Stimulated activated CD8-positive, alpha-beta memory T cell treated with anti-CD3 and anti-CD28 coated beads, Interleukin-7, amount 100 ng/mL, for 1 hour (primary cell): ENCODE results near the gene MANSC1.
A peak's percentile ranks its signal among the peaks of the same experiment; 100 is the strongest.
"Not testable (repeated sequence)": the region's sequence is repeated elsewhere in the genome, so short reads cannot be mapped to it uniquely, and the experiment has no call there.

Experiments
- DNase-seq, 2 donors: peaks; one replicate each; pipeline ENCODE4 v3.0.0-alpha.2; 2020; ENCODE audit warnings: low read depth in 2 of 2

The MANSC1 gene

DNA sequence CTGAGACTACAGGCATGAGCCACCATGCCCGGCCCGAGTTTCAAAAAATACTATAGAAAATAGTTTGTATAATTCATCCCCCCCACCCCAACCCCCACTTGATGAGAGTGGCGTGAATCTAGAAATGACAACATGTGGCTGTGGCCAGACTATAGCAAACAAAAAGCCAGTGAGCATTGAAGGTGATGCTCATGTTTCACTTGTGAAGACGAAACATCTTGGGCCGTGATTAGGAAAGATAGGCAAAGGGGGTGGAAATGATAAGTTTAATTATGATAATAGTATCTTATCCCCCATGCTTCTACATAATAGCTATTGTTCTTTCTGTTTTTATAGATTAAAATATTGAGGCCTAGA is 15.4 kb upstream of the MANSC1 start:
- no peak for DNase-seq

DNA sequence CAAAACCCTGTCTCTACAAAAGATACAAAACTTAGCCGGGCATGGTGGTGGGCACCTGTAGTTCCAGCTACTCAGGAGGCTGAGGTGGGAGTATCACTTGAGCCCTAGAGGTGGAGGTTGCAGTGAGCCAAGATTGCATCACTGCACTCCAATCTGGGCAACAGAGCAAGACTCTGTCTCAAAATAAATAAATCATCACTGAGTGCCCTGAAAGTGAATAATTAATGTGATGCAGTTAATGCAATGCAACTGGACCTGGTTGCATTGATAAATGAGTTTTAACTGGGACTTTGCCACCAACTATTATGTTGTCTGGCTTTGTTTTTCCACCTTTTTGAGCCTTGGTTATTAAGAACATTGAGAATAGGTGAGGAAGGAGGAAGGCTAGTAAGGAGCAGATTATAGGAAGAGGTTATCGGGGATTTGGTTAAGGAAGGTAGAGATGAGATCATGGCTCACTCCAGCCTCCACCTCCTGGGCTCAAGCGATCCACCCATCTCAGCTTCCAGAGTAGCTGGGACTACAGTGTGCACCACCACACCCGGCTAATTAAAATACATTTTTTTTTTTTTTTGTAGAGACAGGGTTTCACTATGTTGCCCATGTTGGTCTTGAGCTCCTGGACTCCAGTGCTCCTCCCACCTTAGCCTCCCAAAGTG is 14.9 kb upstream of the MANSC1 start:
- no peak for DNase-seq

DNA sequence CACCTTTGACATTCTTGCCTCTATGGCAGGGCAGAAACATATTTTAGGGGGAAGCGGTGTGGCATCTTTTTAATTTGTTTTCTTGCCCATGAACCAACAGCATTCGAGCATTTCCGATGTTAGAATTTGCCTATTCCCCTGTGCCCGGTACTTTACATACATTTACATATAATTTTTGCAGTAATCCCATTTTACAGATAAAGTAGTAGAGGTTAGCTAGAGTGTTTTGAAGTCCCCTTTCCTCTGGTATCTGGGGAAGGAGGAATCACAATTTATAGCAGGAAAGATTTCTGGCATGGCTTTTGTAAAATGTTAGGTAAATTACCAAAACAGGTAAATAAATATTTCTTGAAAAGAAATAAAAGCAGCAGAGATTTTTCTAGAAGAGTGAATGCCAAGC is 8.5 kb upstream of the MANSC1 start:
- no peak for DNase-seq

DNA sequence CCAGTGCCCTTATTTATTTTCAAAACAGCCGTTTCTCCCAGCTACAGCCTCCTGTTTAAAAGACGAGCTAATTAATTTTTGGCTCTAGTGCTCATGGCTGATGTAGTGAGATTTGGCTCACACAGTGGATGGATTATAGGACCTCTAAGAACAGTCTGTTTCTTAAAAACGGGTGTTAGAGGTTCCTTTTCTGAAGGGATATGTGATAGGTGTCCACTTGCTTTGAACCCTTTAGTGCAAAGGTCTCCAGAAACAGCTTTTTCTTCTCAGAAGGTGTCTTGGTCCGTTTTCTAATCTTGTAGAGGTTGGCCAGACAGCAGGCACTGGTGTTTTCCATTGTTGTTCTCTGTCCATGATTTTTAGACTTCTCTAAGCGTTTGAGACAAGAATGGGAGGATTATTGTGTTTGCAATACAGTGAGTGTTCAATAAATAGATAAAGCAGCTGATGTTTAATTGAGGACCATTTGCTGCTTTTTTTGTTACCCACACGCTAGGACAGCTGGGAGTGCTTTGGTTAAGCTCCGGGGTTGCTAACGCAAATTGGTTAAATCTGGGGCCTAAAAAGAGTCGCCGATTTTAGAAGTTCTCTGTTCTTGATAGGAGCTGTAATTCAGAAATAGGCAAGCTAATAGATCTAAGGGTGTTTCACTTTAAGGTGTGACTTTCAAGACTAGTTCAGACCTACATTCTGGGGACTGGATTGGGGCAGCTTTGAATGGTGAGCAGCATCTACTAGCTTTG is 7.8 kb upstream of the MANSC1 start:
- DNase-seq, result no peak

DNA sequence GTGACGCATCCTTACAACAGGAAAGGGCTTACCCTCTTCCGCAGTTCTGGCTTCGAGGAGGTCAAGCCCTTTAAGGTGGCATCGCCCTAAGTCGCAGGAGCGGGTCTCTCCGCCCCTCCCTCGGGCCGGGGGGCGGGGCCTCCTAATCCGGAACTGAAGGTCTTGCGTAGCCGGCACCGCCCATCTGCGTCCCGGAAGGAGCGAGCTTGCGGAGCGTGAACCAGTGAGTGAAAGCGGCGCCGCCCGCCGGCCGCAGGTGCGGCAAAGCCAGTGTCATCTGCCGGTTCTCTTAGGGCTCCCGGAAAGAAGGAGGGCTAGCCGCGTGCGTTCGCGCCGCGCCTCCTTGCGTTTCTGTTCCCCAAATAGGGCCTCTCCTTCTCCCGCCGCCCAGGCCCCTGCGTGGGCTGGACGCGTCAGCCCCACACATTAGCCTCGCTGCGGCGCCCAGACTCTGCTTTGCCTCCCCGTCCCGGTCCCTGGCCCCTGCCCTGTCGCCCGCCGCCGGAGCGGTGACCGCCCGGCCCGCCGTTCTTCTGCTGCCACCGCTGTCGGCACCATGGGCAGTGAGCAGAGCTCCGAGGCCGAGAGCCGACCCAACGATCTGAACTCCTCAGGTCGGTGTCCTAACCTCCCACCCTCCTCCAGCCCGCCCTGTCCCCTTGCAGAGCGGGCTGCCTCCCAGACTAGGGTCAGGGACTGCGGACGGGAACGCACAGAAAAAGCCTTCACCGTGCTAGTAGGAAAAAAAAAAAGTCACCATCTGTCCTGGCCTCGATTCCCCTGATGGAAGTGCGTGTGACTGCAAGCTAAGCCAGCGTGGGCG is 7.1 kb upstream of the MANSC1 start, which contains the start of gene BORCS5:
Gene BORCS5 (plus strand): TSS at position 183 of the 823 bp plus-strand sequence. CDS start 374 bp downstream, at position 557.
- DNase-seq, result peak; percentile 94 to 95

DNA sequence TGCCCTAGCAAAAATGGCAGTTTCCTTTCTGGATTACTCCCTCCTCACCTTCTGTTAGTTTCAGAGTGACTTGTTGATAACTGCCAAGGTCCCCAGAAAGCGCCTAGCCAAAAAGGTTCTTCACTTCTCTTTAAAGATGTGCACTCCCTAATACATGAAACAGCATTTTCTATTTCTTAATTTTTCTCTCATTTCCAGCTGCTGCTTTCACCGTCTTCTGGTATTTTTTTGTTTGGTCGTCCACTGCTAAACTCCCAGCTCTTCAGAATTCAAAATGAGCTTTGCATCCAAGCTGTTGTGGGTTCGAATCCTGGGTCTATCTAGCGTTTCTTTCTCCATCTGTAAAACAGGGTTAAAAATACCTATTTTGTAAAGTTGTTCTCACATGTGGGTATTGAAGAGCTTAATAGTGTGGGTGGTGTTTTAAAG is 6.4 kb upstream of the MANSC1 start:
- DNase-seq, result no peak

DNA sequence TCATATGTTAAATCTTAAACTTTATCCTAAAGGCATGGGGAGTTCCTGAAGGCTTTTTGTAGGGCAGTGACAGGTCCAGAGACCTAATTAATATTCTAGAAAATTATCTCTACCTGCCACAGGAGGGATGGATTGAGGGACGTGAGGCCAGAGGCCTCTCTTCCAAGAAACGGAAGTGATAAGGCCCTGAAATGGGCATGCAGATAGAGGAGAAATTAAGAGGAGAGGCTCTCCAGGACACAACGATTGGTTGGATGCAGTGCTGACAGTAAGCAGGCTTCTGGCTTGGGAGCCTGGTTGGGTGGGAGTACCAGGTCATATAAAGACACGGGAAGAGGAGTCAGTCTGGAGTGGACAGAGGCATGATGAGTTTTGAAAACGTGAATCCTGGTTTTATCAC is 3.8 kb upstream of the MANSC1 start:
- DNase-seq, result no peak

DNA sequence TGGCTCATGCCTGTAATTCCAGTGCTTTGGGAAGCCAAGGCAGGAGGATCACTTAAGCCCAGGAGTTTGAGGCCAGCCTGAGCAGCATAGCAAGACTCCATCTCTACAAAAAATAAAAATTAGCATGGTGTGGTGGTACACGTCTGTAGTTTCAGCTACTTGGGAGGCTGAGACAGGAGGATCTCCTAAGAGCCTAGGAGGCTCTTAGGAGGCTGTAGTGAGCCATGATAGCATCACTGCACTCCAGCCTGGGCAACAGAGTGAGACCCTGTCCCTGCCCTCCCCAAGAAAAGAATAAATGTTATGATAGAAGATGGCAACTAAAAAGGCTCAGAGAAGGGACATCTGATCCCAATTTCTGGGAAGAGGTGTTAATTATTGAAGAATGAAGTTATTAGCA is 3.2 kb upstream of the MANSC1 start:
- DNase-seq, result no peak

DNA sequence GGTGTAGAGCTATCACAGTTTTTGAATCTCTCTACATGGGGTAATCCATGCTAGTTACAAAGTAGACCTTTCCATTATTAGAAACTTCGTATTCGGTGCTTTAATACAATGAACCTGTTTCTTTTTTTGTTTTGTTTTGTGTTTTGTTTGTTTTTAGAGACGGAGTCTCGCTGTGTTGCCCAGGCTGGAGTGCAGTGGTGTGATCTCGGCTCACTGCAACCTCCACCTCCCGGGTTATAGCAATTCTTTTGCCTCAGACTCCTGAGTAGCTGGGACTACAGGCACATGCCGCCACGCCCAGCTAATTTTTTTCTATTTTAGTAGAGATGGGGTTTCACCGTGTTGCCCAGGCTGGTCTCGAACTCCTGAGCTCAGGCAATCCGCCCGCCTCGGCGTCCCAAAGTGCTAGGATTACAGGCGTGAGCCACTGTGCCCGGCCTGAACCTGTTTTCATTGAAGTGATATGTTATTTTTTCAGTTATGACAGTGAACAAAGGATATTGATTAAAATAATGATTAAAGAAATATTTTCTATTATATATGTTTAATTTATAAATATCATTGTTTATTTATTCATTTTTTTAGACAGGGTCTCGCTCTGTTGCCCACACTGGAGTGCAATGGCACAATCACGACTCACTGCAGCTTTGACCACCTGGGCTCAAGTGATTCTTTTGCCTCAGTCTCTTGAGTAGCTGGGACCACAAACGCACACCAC is 1.6 kb upstream of the MANSC1 start:
- DNase-seq, result not testable (repeated sequence)

DNA sequence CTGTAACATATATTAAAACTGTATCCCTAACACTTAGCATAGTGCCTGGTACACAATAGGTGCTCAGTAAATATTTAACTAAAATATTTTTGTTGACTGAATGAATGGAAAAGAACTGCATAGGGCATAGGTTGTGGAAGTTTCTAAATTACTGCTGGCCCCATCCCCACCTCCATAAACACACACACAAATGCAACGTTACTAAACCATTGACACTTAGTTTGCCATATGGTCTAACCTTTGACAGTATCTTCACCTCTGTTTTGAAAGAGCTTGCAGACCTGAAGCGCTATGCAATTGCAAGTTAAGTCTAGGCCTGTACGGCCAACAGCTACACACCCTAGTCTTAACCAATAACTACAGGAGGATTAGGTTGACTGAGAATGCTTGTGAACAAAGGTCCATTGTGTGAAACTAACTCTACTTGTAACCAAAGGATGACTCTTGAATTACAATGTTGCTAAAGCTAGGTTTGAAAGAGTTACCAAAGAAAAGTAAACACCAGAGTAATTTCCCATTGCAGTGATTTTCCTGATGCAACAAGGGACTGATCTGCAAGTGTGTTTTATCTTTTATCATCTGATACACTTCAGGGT is 924 bp upstream of the MANSC1 start:
- DNase-seq, result no peak

DNA sequence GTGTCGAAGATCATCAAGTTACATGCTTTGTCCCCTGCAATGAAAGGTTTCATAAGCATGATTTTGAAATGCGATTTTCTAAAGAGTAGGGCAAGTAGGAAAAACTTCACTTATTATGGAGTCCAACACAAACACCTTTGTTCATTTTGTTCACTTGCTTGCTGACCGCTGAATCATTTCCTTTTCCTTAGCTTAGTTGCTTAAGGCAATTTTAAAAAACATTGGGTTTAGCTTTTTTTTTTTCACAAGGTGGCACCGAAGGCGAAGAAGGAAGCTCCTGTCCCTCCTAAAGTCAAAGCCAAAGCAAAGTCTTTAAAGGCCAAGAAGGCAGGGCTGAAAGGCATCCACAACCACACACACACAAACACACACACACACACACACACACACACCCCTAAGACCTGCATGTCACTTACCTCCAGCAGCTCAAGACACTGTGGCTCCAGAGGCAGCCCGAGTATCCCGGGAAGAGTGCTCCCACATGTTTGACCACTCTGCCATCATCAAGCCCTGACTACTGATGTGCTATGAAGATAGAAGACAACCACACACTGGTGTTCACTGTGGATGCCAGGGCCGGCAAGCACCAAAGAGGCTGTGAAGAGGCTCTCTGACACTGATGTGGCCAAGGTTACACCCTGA is 11.4 kb downstream of the MANSC1 start:
- DNase-seq, result no peak

DNA sequence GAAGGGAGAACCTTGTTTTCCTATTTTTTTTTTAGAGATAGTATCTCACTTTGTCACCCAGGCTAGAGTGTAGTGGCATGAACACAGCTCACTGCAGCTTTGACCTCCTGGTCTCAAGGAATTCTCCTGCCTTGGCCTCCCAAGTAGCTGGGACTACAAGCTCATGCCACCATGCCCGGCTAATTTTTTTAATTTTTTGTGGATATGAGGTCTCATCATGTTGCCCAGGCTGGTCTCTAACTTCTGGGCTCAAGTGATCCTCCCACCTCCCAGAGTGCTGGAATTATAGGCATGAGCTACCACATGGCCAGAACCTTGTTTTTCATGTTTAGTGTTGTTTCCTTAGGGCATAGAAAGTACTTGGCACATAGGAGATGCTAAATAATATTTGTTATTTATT is 13.5 kb downstream of the MANSC1 start:
- DNase-seq, result no peak

DNA sequence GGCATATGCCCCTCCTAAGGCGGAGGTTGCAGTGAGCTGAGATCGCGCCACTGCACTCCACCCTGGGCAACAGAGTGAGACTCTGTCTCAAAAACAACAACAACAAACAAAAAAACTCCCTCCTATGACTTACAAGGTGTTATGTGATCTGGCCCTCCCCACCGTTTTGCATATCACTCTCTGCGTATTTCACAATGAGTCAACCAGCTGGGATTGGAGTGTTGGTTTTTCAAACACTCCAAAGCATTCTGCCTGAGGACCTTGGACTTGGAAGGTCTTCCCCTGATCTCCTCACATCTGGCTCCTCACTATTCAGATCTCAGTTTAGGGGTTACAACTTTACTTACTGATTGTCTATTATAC is 14.0 kb downstream of the MANSC1 start:
- DNase-seq, result no peak

DNA sequence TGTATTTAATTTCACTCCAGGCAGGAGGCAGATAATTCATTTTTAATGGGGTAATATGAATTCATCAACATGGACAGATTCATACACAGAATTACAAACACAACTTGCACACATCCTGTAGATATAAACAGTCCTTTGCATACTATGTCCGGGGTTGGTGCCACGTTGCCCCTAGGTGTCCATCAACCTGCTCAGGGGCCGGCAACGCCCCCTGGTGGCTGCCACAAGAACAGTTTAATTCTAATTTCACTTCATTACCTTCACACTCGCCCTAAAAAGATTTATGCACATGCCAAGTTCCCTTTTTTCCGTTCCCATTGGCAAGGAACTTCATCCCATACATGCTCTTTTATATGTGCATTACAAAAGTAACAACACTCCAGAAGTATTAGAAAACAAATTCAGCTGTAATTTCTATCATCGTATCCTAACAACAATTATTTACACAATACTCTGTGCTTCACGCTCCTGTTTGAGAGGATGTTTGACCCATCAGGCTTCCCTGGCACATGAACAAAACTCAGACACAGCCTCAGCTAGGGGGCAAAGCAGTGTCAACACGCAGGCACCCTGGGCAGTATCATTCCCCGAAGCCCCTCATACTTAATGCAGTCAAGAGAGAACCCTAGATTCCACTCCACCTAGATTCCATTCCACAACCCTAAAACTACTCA is 15.5 kb downstream of the MANSC1 start:
- peak in 1 of 2 donors; percentile 21 for DNase-seq

DNA sequence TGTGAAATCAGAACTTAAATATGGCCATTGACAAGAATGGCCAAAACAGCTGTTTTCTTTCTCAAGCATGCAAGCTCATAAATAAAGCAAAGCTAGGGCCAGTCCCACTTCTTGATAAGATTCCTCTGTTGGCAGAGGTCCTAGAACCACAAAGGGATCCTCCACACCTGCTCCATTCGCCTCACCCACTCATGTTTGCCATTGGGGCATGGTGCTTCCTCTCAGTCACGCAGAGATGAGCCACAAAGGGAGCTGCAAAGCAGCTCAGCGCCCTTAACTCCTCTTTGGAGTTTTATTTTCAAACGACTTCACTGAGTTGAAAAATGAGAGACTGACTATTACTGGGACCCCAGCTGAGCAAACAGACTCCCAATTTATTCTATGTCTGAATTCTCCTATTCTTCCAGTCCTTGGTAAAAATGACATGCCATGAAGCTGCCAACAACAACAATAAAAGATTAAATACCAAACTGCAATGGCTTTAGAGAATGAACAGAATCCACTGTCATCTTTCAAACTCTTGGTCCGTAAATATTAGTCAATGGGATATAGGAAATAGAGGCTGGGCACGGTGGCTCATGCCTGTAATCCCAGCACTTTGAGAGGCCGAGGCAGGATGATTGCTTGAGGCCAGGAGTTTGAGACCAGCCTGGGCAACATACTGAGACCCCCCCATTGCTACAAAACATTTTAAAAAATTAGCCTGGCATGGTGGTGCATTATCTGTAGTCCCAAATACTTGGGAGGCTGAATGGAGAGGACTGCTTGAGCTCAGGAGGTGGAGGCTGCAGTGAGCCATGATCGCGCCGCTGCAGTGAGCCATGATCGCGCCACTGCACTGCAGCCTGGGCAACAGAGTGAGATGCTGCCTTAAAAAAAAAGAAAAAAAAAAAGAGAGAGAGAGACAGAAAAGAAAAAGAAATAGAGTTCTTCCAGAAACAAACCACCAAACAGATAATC is 16.4 kb downstream of the MANSC1 start:
- no peak for DNase-seq

DNA sequence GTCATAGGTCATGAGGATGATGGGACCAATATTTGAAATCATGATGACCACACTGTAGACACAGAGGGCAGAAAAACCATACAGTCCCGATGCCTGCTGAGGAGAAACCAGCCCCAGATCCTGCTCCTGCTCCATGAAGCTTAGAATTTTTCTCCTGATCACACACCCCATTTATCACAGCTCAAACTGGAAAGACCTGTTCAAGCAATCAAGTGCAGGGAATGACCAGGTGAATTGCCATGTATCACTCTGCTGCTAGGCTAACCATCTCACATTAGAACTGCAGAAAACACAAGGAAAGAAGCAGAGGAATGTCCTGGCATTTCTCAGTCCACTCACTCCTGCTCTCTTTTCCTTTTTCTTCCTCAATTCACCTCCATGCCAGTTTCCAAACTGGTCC is 18.1 kb downstream of the MANSC1 start:
- DNase-seq, result no peak

DNA sequence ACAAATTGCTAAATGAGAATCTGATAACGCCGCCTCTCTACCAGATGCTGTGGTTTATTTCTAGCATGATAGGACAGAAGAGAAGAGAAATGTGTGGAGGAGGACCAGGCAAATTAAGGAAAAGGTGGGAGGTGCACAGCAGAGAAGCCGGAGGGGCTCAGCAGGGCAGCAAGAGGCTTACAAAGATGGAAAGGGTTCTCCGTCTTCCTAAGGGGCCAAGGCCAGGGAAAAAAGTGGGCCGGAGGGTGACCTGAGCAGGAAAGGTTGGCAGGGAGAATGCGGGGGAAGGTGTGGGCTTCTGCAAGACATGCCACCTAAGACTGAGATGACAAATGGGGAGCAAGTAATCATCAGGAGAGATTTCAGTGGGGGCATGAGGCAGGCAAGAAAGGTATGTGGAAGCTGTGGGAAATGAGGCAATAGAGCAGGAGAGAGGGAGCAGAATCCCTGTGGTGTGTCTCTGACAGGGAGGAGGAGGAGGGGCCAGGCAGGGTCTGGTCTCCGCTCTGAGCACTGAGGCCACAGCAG is 18.7 kb downstream of the MANSC1 start:
- DNase-seq, result no peak

DNA sequence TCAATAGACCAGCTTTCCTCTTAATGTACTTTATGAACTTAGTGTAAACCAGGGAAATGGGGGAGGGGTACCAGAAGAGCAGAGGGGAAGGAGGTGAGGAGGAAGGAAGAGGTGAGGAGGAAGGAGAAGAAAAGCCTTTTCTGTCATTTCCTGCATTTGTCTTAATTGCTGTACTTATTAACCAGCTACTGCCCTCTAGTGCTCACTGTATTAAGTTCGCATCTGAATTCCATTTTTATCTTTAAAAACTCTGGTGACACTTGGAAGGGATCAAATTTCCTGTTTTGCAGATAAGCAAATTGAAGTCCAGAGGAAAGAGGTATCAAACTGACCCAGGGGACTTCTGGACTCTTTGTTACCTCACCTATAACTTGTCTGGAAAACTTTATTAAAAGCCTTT is 22.2 kb downstream of the MANSC1 start:
- DNase-seq, result no peak

DNA sequence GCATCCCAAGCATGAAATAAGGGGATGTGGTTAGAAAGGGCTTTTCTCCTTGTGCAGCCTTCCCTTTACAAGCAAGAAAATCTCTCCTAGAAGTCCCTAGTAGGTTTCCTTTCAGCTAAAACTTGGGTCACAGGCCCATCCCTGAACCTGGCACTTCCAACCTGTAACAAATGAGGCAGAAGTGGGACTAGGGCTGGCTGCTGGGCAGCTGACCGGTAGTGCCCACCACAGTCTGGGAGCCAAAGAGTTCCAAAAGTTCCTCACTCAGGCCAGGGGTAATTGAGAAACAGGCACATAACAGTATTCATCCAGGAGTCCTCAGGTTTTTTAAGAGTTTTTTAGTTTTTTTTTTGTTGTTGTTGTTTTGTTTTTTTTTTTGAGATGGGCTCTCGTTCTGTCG is 23.8 kb downstream of the MANSC1 start:
- no peak for DNase-seq
